T-helper 2 cell (primary cell): ENCODE data around the gene SLX9.

Source experiments
- DNase-seq, 5 experiments: peaks; one replicate each; pipeline versions ENCODE4 v3.0.0 to v3.0.0-alpha.2; 2012 to 2022

Gene SLX9

GRCh38 chr21:44947930-44948331 lies 8.1 kb downstream of the SLX9 start:
- no peak for DNase-seq

GRCh38 chr21:44948426-44949120 lies 8.7 kb downstream of the SLX9 start:
- DNase-seq, result no peak

GRCh38 chr21:44949161-44949778 lies 9.4 kb downstream of the SLX9 start:
- DNase-seq, result no peak

GRCh38 chr21:44949779-44950198 lies 10.0 kb downstream of the SLX9 start:
- peak; percentile 54 to 76 (median 72) for DNase-seq

- DNase-seq, result no peak
Observed at GRCh38 chr21:44950351-44950750, 10.5 kb downstream of the SLX9 start.

GRCh38 chr21:44951186-44951915 lies 11.5 kb downstream of the SLX9 start:
- no peak for DNase-seq

GRCh38 chr21:44952116-44952928 lies 12.5 kb downstream of the SLX9 start:
- DNase-seq, result no peak

GRCh38 chr21:44952929-44953627 lies 13.2 kb downstream of the SLX9 start:
- DNase-seq, result no peak

GRCh38 chr21:44953628-44954021 lies 13.8 kb downstream of the SLX9 start:
- DNase-seq, result no peak

- no peak for DNase-seq
Observed at GRCh38 chr21:44954281-44954771, 14.5 kb downstream of the SLX9 start.

GRCh38 chr21:44955141-44955797 lies 15.4 kb downstream of the SLX9 start:
- DNase-seq, result no peak

- no peak for DNase-seq
Observed at GRCh38 chr21:44955798-44956175, 16.0 kb downstream of the SLX9 start.

- DNase-seq, result no peak
Observed at GRCh38 chr21:44956356-44957046, 16.7 kb downstream of the SLX9 start.

GRCh38 chr21:44957047-44957831 lies 17.4 kb downstream of the SLX9 start:
- DNase-seq, result no peak

GRCh38 chr21:44957901-44958451 lies 18.1 kb downstream of the SLX9 start:
- DNase-seq, result no peak

- no peak for DNase-seq
Observed at GRCh38 chr21:44958471-44959191, 18.8 kb downstream of the SLX9 start.

GRCh38 chr21:44959376-44960091 lies 19.7 kb downstream of the SLX9 start:
- no peak for DNase-seq
